Caco-2 (cell line): ENCODE data around the gene PKD2. TPM values are rescaled to one million over a fixed set of nuclear protein-coding genes. Genes with fewer than 3 reads are reported as not detected.

Experiments used
- BruUV-seq: library from RNA; stranded (reverse); fragments of 400-500 nt; replicated peaks from 2 replicates; lab custom pipeline; 2021; lab: Mats Ljungman, UMichigan
- CTCF ChIA-PET: fragments of 300-600 bp; sonication (Branson Sonifier 250); formaldehyde crosslinking; loops from one replicate; lab custom pipeline; 2022; ENCODE audit warnings: antibody characterized with exemption; lab: Charles Lee
- POLR2A ChIA-PET: fragments of 300-600 bp; sonication (Branson Sonifier 250); formaldehyde crosslinking; loops from one replicate; lab custom pipeline; 2022; ENCODE audit warnings: antibody characterized with exemption; lab: Charles Lee
- DNase-seq, 2 experiments: peaks; one replicate each; pipeline versions ENCODE4 v3.0.0 to v3.0.0-alpha.2; 2020 to 2022
- H3K27me3 ChIP-seq: replicated peaks from 2 replicates; pipeline ENCODE4 v1.6.0; 2011; ENCODE audit warnings: low read length; ENCODE audit not compliant: control insufficient read depth, insufficient read depth
- H3K36me3 ChIP-seq: 2 replicates; pipeline ENCODE4 v1.5.1; 2011; ENCODE audit warnings: low read length; ENCODE audit not compliant: control insufficient read depth, insufficient read depth
- H3K4me1 ChIP-seq: fragments of 250-450 bp; sonication (Bioruptor Pico); 2 replicates; pipeline ENCODE4 v1.5.1; 2020; ENCODE audit warnings: mild to moderate bottlenecking
- H3K4me3 ChIP-seq: 2 replicates; pipeline ENCODE4 v1.5.1; 2011; ENCODE audit warnings: low read depth, mild to moderate bottlenecking, control low read depth, low read length
- H3K9me3 ChIP-seq: fragments of 250-450 bp; sonication (Bioruptor Pico); 2 replicates; pipeline ENCODE4 v1.5.1; 2020; ENCODE audit warnings: mild to moderate bottlenecking, moderate library complexity
- H3K27ac Mint-ChIP-seq: one replicate; pipeline ENCODE4 v1.8.0; 2022; ENCODE audit warnings: mixed read lengths; ENCODE audit not compliant: unreplicated experiment
- H3K27me3 Mint-ChIP-seq: one replicate; pipeline ENCODE4 v1.8.0; 2022; ENCODE audit warnings: mixed read lengths; ENCODE audit not compliant: insufficient read depth, unreplicated experiment
- H3K36me3 Mint-ChIP-seq: one replicate; pipeline ENCODE4 v1.8.0; 2022; ENCODE audit warnings: mild to moderate bottlenecking, mixed read lengths; ENCODE audit not compliant: insufficient read depth, unreplicated experiment
- H3K4me1 Mint-ChIP-seq: one replicate; pipeline ENCODE4 v1.8.0; 2022; ENCODE audit warnings: low read depth, mixed read lengths; ENCODE audit not compliant: unreplicated experiment
- H3K4me3 Mint-ChIP-seq: one replicate; pipeline ENCODE4 v1.8.0; 2022; ENCODE audit warnings: mild to moderate bottlenecking, moderate library complexity, mixed read lengths; ENCODE audit not compliant: unreplicated experiment
- H3K9me3 Mint-ChIP-seq: one replicate; pipeline ENCODE4 v1.8.0; 2022; ENCODE audit warnings: mixed read lengths; ENCODE audit not compliant: unreplicated experiment
- intact Hi-C: fragments of 100-400 bp; cut with micrococcal nuclease; formaldehyde crosslinking; loops from one replicate; pipeline ENCODE4 v1.10.0; 2022; ENCODE audit not compliant: unreplicated experiment
- total RNA-seq: library from RNA; stranded (reverse); gene quantifications from 2 replicates; pipeline ENCODE4 v1.2.3, GENCODE V29; 2022
- TF ChIP-seq, protein P1 (sequence below), 2 experiments: fragments of 200-600 bp in 1 of 2; IDR thresholded peaks; 1 replicate in 1 of 2; 2 replicates in 1 of 2; pipeline versions ENCODE4 v1.5.1 to v1.8.0; 2011 to 2022; ENCODE audit warnings: antibody characterized with exemption in 1 of 2, control low read depth in 1 of 2, inconsistent platforms in 1 of 2, low read depth in 1 of 2, low read length in 1 of 2, mild to moderate bottlenecking in 1 of 2, moderate library complexity in 1 of 2; ENCODE audit not compliant: insufficient read depth in 1 of 2, severe bottlenecking in 1 of 2, unreplicated experiment in 1 of 2

PKD2 gene
- total RNA-seq, 1 experiment from 2014 or later: 7.3 TPM

DNA sequence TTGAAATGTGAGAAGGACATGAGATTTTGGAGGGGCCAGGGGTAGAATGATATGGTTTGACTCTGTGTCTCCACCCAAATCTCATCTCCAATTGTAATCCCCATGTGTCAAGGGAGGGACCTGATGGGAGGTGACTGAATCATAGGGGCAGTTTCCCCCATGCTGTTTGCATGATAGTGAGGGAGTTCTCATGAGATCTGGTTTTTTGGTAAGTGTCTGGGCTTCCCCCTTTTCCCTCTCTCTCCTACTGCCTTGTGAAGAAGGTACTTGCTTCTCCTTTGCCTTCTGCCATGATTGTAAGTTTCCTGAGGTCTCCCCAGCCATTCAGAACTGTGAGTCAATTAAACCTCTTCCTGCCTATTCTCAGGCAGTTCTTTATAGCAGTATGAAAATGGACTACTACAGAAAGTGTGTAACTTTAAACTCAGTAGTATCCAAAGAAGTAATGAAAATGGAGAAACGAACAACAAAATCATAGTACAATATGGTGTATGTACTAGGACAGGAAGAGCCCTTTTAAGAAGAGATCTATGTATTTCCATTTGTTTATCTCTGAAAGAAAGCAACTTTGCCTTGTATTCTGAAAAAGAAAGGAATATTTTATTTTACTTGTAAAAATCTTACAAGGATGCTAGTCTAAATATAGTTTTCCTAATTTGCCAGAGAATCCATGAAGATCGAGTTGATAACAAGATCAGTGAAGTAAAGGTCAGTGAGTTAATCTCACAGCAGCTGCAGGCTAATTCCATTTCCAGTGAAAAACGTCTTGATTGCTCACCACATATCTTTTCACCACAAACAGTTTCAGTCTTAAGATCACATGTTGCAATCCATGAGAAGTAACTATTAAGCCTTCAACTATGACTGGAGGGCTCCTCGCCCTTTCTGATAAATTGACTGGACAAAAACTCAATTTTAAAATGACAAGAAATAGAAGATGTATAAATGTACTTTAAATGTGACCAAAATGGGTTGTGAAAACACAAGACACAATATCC, 20.5 kb downstream of the PKD2 start:
- H3K36me3 ChIP-seq: no peaks in the 10 kb centered on the region
- no peaks in the 10 kb centered on the region for H3K27me3 Mint-ChIP-seq
- BruUV-seq: no TSS peak
- H3K36me3 Mint-ChIP-seq: peaks cover 9% of the 10 kb centered on the region
- H3K4me3 ChIP-seq: no peak overlapping the region
- 0 out of 2 replicates have a peak, but pooled peaks cover 5% of the 10 kb centered on the region for H3K9me3 ChIP-seq
- no peak for DNase-seq
- intact Hi-C loops: no loop called here
- POLR2A ChIA-PET: interaction anchor here (0.6 kb wide), 1 partner anchor 253 kb away, joined by 6 read pairs; no protein-coding TSS in a partner anchor
- H3K4me3 Mint-ChIP-seq: no peak overlapping the region
- CTCF ChIA-PET: no interaction called here
- peaks cover 10% of the 10 kb centered on the region for H3K4me1 Mint-ChIP-seq
- peaks cover 6% of the 10 kb centered on the region for H3K4me1 ChIP-seq
- no peaks in the 10 kb centered on the region for H3K27me3 ChIP-seq
- peaks cover 14% of the 10 kb centered on the region for H3K9me3 Mint-ChIP-seq
- no peak overlapping the region for H3K27ac Mint-ChIP-seq
- TF ChIP-seq, protein P1, sequence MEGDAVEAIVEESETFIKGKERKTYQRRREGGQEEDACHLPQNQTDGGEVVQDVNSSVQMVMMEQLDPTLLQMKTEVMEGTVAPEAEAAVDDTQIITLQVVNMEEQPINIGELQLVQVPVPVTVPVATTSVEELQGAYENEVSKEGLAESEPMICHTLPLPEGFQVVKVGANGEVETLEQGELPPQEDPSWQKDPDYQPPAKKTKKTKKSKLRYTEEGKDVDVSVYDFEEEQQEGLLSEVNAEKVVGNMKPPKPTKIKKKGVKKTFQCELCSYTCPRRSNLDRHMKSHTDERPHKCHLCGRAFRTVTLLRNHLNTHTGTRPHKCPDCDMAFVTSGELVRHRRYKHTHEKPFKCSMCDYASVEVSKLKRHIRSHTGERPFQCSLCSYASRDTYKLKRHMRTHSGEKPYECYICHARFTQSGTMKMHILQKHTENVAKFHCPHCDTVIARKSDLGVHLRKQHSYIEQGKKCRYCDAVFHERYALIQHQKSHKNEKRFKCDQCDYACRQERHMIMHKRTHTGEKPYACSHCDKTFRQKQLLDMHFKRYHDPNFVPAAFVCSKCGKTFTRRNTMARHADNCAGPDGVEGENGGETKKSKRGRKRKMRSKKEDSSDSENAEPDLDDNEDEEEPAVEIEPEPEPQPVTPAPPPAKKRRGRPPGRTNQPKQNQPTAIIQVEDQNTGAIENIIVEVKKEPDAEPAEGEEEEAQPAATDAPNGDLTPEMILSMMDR (IDR thresholded peaks at IDR 0.05; ENCODE audit: insufficient read depth in 1 of 2, low read depth in 1 of 2, low read length in 1 of 2, severe bottlenecking in 1 of 2, unreplicated experiment in 1 of 2): no peak

DNA sequence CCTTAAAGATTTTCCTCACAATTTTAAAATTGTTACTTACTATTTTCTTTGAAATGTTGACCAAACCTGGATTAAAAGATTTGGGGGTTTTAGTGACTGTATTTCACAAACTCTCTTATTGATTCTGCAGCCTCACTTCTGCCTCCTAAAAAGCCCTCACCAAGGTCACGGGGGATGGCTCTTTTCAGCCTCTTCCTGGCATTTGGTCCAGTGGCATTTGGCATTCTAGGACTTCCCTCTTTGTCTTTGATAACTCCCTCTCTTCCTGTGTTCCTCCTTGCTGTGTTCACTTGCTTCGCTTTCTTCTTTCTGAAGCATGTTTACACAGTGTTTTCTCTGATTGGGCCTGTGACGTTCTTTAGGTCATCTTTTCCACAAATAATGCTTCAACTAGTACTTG, 21.5 kb downstream of the PKD2 start:
- H3K4me3 Mint-ChIP-seq: no peak overlapping the region
- H3K36me3 Mint-ChIP-seq: peaks cover 9% of the 10 kb centered on the region
- intact Hi-C loops: no loop called here
- no peaks in the 10 kb centered on the region for H3K36me3 ChIP-seq
- H3K27me3 ChIP-seq: no peaks in the 10 kb centered on the region
- BruUV-seq: no TSS peak
- no peaks in the 10 kb centered on the region for H3K27me3 Mint-ChIP-seq
- H3K4me3 ChIP-seq: no peak overlapping the region
- ChIA-PET CTCF (no interaction called here), POLR2A (no interaction called here)
- 0 out of 2 replicates have a peak, but pooled peaks cover 5% of the 10 kb centered on the region for H3K9me3 ChIP-seq
- H3K4me1 Mint-ChIP-seq: peaks cover 10% of the 10 kb centered on the region
- peaks cover 6% of the 10 kb centered on the region for H3K4me1 ChIP-seq
- H3K9me3 Mint-ChIP-seq: peaks cover 14% of the 10 kb centered on the region
- no peak for DNase-seq
- H3K27ac Mint-ChIP-seq: no peak overlapping the region
- TF ChIP-seq, protein P1 (IDR thresholded peaks at IDR 0.05; ENCODE audit: insufficient read depth in 1 of 2, low read depth in 1 of 2, low read length in 1 of 2, severe bottlenecking in 1 of 2, unreplicated experiment in 1 of 2): no peak

DNA sequence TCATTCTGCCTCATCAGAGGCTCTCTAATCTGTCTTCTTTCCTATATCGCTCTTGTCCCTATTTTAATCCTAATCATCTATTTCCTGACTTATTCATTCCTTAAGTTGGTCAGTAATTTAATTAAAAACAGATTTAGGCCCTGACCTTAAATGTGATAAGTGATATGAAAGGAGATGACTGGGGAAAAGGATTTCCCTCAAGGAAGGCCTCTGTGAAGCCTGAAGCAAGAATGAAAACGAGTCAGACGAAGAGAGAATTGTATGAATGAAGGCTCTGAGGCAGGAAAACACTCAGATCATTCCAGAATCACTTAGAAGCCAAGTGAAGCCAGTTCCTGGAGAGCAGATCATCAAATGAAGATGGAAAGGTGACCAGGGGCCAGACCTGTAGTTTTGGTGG, 22.1 kb downstream of the PKD2 start:
- no peak overlapping the region for H3K4me3 ChIP-seq
- H3K27me3 ChIP-seq: no peaks in the 10 kb centered on the region
- Mint-ChIP-seq H3K4me1 (peaks cover 10% of the 10 kb centered on the region), H3K27ac (no peak overlapping the region), H3K4me3 (no peak overlapping the region), H3K27me3 (no peaks in the 10 kb centered on the region), H3K9me3 (peaks cover 14% of the 10 kb centered on the region), H3K36me3 (peaks cover 9% of the 10 kb centered on the region)
- DNase-seq: no peak
- no TSS peak for BruUV-seq
- CTCF ChIA-PET: no interaction called here
- TF ChIP-seq, protein P1 (IDR thresholded peaks at IDR 0.05; ENCODE audit: insufficient read depth in 1 of 2, low read depth in 1 of 2, low read length in 1 of 2, severe bottlenecking in 1 of 2, unreplicated experiment in 1 of 2): no peak
- 0 out of 2 replicates have a peak, but pooled peaks cover 4% of the 10 kb centered on the region for H3K9me3 ChIP-seq
- no peaks in the 10 kb centered on the region for H3K36me3 ChIP-seq
- H3K4me1 ChIP-seq: peaks cover 6% of the 10 kb centered on the region
- intact Hi-C loops: no loop called here
- POLR2A ChIA-PET: no interaction called here
